Heart left ventricle (tissue), 16 donors: ENCODE results near the gene ENTPD8. TPM values are rescaled to one million over a fixed set of nuclear protein-coding genes. Genes with fewer than 3 reads are reported as not detected.
"Not testable (repeated sequence)": the region's sequence is repeated elsewhere in the genome, so short reads cannot be mapped to it uniquely, and the experiment has no call there.

Experiments
- ATAC-seq, 4 donors: fragments of 200-7000 bp; cut with Tn5 transposase; one replicate each; pipeline ENCODE4 v1.9.1; 2020 to 2022; ENCODE audit warnings: moderate library complexity in 4 of 4, mild to moderate bottlenecking in 3 of 4, moderate number of reproducible peaks in 1 of 4
- DNase-seq, 5 donors: peaks; one replicate each; pipeline ENCODE4 v3.0.0-alpha.2; 2020
- H3K27ac ChIP-seq, 12 donors: fragments of 200-600 bp; sonication (generic) in 4 of 12; one replicate each; pipeline versions ENCODE4 v1.5.0 to v1.8.0; 2016 to 2022; ENCODE audit warnings: mild to moderate bottlenecking in 2 of 12
- H3K27me3 ChIP-seq, 9 donors: fragments of 200-600 bp; sonication (generic) in 2 of 9; one replicate each; pipeline versions ENCODE4 v1.5.1 to v1.8.0; 2016 to 2022; ENCODE audit warnings: mild to moderate bottlenecking in 3 of 9
- H3K36me3 ChIP-seq, 9 donors: fragments of 200-600 bp; sonication (generic) in 2 of 9; one replicate each; pipeline versions ENCODE4 v1.5.0 to v1.8.0; 2018 to 2022; ENCODE audit warnings: mild to moderate bottlenecking in 2 of 9
- H3K4me1 ChIP-seq, 12 donors: fragments of 200-600 bp; sonication (generic) in 4 of 12; one replicate each; pipeline versions ENCODE4 v1.5.0 to v1.8.0; 2016 to 2022; ENCODE audit warnings: mild to moderate bottlenecking in 3 of 12
- H3K4me3 ChIP-seq, 12 donors: fragments of 200-600 bp; sonication (generic) in 4 of 12; one replicate each; pipeline versions ENCODE4 v1.5.0 to v1.8.0; 2017 to 2022; ENCODE audit warnings: mild to moderate bottlenecking in 9 of 12, moderate library complexity in 4 of 12
- H3K9me3 ChIP-seq, 12 donors: fragments of 200-600 bp; sonication (generic) in 4 of 12; one replicate each; pipeline versions ENCODE4 v1.5.0 to v1.8.0; 2016 to 2022; ENCODE audit warnings: mild to moderate bottlenecking in 1 of 12
- CTCF ChIP-seq, 12 donors: fragments of 200-600 bp; sonication (generic) in 4 of 12; IDR thresholded peaks; one replicate each; pipeline versions ENCODE4 v1.5.0 to v1.8.0; 2018 to 2022; ENCODE audit warnings: antibody characterized with exemption in 12 of 12, mild to moderate bottlenecking in 5 of 12
- POLR2A ChIP-seq, 2 donors: fragments of 450-650 bp; IDR thresholded peaks; one replicate each; pipeline ENCODE4 v1.6.1; 2017; ENCODE audit warnings: antibody characterized with exemption in 2 of 2, mild to moderate bottlenecking in 2 of 2, moderate library complexity in 2 of 2
- WGBS, 4 donors: extraction: QIAGEN DNeasy Blood & Tissue Kit in 2 of 4; methylation state at CpG; one replicate each; pipeline versions ENCODE4 v1.1.5 to v1.1.7; 2013 to 2018; 5-methylcytosine and 5-hydroxymethylcytosine counted together
- intact Hi-C, 10 donors: fragments of 100-400 bp; cut with DNase I; formaldehyde crosslinking; loops; one replicate each; pipeline versions ENCODE4 v1.11.1 to v1.14.2; 2022
- polyA plus RNA-seq, 2 donors: library from polyadenylated mRNA; stranded (reverse); fragments of 200-250 nt; gene quantifications; one replicate each; pipeline ENCODE4 v1.2.3, GENCODE V29; 2013
- total RNA-seq, 9 donors: library from RNA; depleted of rRNA in 2 of 9; stranded (reverse); fragments of >200 nt in 2 of 9; fragmentation: NEBNext Ultra II Directional in 3 of 9; extraction: Animal tissue kit (Norgen Biotek cat#: 25700) in 3 of 9; gene quantifications; one replicate each; pipeline versions ENCODE4 v1.1.0 to v1.2.4, GENCODE V29; 2016 to 2023
- donor health status: ischemic (EF 13 %, LVEDD 7.1; RV severe dilation, severe dysfunction).
- donor health status: healthy with polysubstance abuse.
- donor health status: DM: no; HTN: yes; CAD: no.
- donor health status: DM: no; HTN: no; CAD: no.
- donor health status: ischemic (EF 25% LVEDD 6.9; RV normal size, moderate dysfunction).
- donor health status: ischemic (EF 25% LVEDD 5.7; RV mildly dilated, moderate dysfunction).
- donor health status: healthy.
- donor health status: DM: yes; HTN: yes; CAD: no.
- donor health status: ischemic (EF 35%, LVEDD 5.7; RV mildly dilated, moderate dysfunction).
- donor health status: nonischemic (EF 11% LVEDD 7.7; RV severe dilation, severe dysfunction).
- donor health status: DM: yes; HTN: yes; CAD: no.
- donor health status: PGD.
- donor health status: ischemic (EF 29% LVEDD 5.4; RV normal size, mild dysfunction).
- donor health status: nonischemic (EF 23%, LVEDD 6.1; RV moderate dilation, normal function).

The ENTPD8 gene
- total and polyA plus RNA-seq, 11 donors, result not detected

- H3K4me3 ChIP-seq, result no peak overlapping the region
- TF ChIP-seq CTCF (IDR thresholded peaks at IDR 0.05) (no peak), POLR2A (IDR thresholded peaks at IDR 0.05) (no peak)
- H3K4me1 ChIP-seq, result no peaks in the 10 kb centered on the region
- peaks cover 0 to 4% (median 0%) of the 10 kb centered on the region in 9 donors for H3K36me3 ChIP-seq
- peaks cover 0 to 19% (median 11%) of the 10 kb centered on the region in 12 donors for H3K9me3 ChIP-seq
- 93 to 95% (median 93%) methylated on average over 18 of the region's 18 CpGs for WGBS, 4 donors
- H3K27me3 ChIP-seq, result no peaks in the 10 kb centered on the region
- no peak overlapping the region for H3K27ac ChIP-seq
- peak in 2 of 5 donors; percentile 5 to 28 for DNase-seq
- ATAC-seq, result no peak
- intact Hi-C loops, result no loop called here
Measured at GRCh38 chr9:137474271-137474670, 33.1 kb upstream of the ENTPD8 start.

GRCh38 chr9:137470785-137471184 lies 29.6 kb upstream of the ENTPD8 start:
- 65 to 82% (median 72%) methylated on average over 7 of the region's 7 CpGs for WGBS, 4 donors
- Histone ChIP-seq H3K27me3 (no peaks in the 10 kb centered on the region), H3K36me3 (peaks cover 0 to 3% (median 0%) of the 10 kb centered on the region in 9 donors), H3K4me3 (no peak overlapping the region), H3K4me1 (no peaks in the 10 kb centered on the region), H3K27ac (no peak overlapping the region), H3K9me3 (peaks cover 0 to 10% (median 7%) of the 10 kb centered on the region in 12 donors)
- peak in 1 of 5 donors; percentile 16 for DNase-seq
- ATAC-seq, result no peak
- TF ChIP-seq POLR2A (IDR thresholded peaks at IDR 0.05) (no peak), CTCF (IDR thresholded peaks at IDR 0.05) (no peak)
- intact Hi-C loops, result no loop called here

- intact Hi-C loops, result loop anchor here in 1 of 10 donors (10.0 kb wide), 1 partner anchor 63 kb away; no protein-coding TSS in a partner anchor
- H3K36me3 ChIP-seq, result peaks cover 0 to 3% (median 0%) of the 10 kb centered on the region in 9 donors
- no peaks in the 10 kb centered on the region for H3K4me1 ChIP-seq
- no peak overlapping the region for H3K4me3 ChIP-seq
- TF ChIP-seq POLR2A (IDR thresholded peaks at IDR 0.05) (no peak), CTCF (IDR thresholded peaks at IDR 0.05) (no peak)
- DNase-seq (peak in 3 of 5 donors; percentile 12 to 27 (median 17)), ATAC-seq (no peak)
- H3K27me3 ChIP-seq, result no peaks in the 10 kb centered on the region
- 96 to 99% (median 99%) methylated on average over 7 of the region's 7 CpGs for WGBS, 4 donors
- no peaks in the 10 kb centered on the region for H3K9me3 ChIP-seq
- no peak overlapping the region for H3K27ac ChIP-seq
Measured at GRCh38 chr9:137467896-137468295, 26.7 kb upstream of the ENTPD8 start.

GRCh38 chr9:137467161-137467581 lies 26.0 kb upstream of the ENTPD8 start:
- no peak for TF ChIP-seq POLR2A (IDR thresholded peaks at IDR 0.05)
- no peak for TF ChIP-seq CTCF (IDR thresholded peaks at IDR 0.05)
- H3K4me1 ChIP-seq, result peaks cover 0 to 2% (median 0%) of the 10 kb centered on the region in 12 donors
- WGBS, 4 donors, result 90 to 95% (median 94%) methylated on average over 12 to 16 of the region's 16 CpGs
- peak in 2 of 5 donors; percentile 14 to 23 for DNase-seq
- intact Hi-C loops, result loop anchor here in 1 of 10 donors (10.0 kb wide), 1 partner anchor 62 kb away; no protein-coding TSS in a partner anchor
- no peaks in the 10 kb centered on the region for H3K9me3 ChIP-seq
- H3K27ac ChIP-seq, result no peak overlapping the region
- H3K27me3 ChIP-seq, result peaks cover 0 to 3% (median 0%) of the 10 kb centered on the region in 9 donors
- peaks cover 0 to 3% (median 0%) of the 10 kb centered on the region in 9 donors for H3K36me3 ChIP-seq
- H3K4me3 ChIP-seq, result no peak overlapping the region
- no peak for ATAC-seq

- not testable (repeated sequence) for H3K9me3 ChIP-seq, H3K27me3 ChIP-seq, H3K27ac ChIP-seq, H3K4me1 ChIP-seq, ATAC-seq, H3K36me3 ChIP-seq, H3K4me3 ChIP-seq
- 89 to 94% (median 91%) methylated on average over 35 of the region's 35 CpGs for WGBS, 4 donors
- intact Hi-C loops, result loop anchor here in 1 of 10 donors (10.0 kb wide), 1 partner anchor 62 kb away; no protein-coding TSS in a partner anchor
- peak in 1 of 5 donors; percentile 36 for DNase-seq
Measured at GRCh38 chr9:137466389-137467085, 25.4 kb upstream of the ENTPD8 start.
